Mucosa of rectum (tissue), 2 donors: ENCODE data around the gene MYORG.

ENCODE experiments used
- H3K27ac ChIP-seq, 2 donors: one replicate each; pipeline ENCODE4 v1.7.0; 2013; ENCODE audit warnings: inconsistent platforms in 2 of 2, low read depth in 2 of 2, low read length in 2 of 2
- H3K27me3 ChIP-seq, 2 donors: one replicate each; pipeline ENCODE4 v1.7.0; 2013; ENCODE audit warnings: low read length in 2 of 2; ENCODE audit not compliant: control insufficient read depth in 2 of 2, insufficient read depth in 2 of 2
- H3K36me3 ChIP-seq, 2 donors: one replicate each; pipeline ENCODE4 v1.7.0; 2013; ENCODE audit warnings: low read length in 2 of 2; ENCODE audit not compliant: control insufficient read depth in 2 of 2, insufficient read depth in 2 of 2
- H3K4me1 ChIP-seq, 2 donors: one replicate each; pipeline ENCODE4 v1.7.0; 2013; ENCODE audit warnings: low read length in 2 of 2, mild to moderate bottlenecking in 1 of 2; ENCODE audit not compliant: control insufficient read depth in 2 of 2, insufficient read depth in 2 of 2
- H3K4me3 ChIP-seq, 2 donors: one replicate each; pipeline ENCODE4 v1.7.0; 2013; ENCODE audit warnings: low read length in 2 of 2
- H3K9ac ChIP-seq, 2 donors: one replicate each; pipeline ENCODE4 v1.7.0; 2013; ENCODE audit warnings: low read length in 2 of 2, low read depth in 1 of 2, mild to moderate bottlenecking in 1 of 2
- H3K9me3 ChIP-seq, 2 donors: one replicate each; pipeline ENCODE4 v1.7.0; 2013; ENCODE audit warnings: low read length in 2 of 2; ENCODE audit not compliant: control insufficient read depth in 2 of 2
- donor health status: healthy.
- donor health status: Normal muscosa, but diverticular disease.

The MYORG gene

GRCh38 chr9:34334916-34335315, 41.8 kb downstream of the MYORG start:
- Histone ChIP-seq H3K4me1 (peaks cover 0 to 5% of the 10 kb centered on the region in 2 donors), H3K36me3 (peaks cover 9 to 13% of the 10 kb centered on the region in 2 donors), H3K9ac (no peak overlapping the region), H3K27me3 (no peaks in the 10 kb centered on the region), H3K4me3 (no peak overlapping the region), H3K9me3 (no peaks in the 10 kb centered on the region), H3K27ac (no peak overlapping the region)

GRCh38 chr9:34334337-34334824, 42.3 kb downstream of the MYORG start:
- H3K36me3 ChIP-seq, result peaks cover 9 to 10% of the 10 kb centered on the region in 2 donors
- H3K27me3 ChIP-seq, result no peaks in the 10 kb centered on the region
- no peak overlapping the region for H3K9ac ChIP-seq
- H3K4me1 ChIP-seq, result peaks cover 0 to 5% of the 10 kb centered on the region in 2 donors
- H3K27ac ChIP-seq, result no peak overlapping the region
- H3K9me3 ChIP-seq, result no peaks in the 10 kb centered on the region
- no peak overlapping the region for H3K4me3 ChIP-seq

GRCh38 chr9:34333836-34334235, 42.9 kb downstream of the MYORG start:
- no peak overlapping the region for H3K27ac ChIP-seq
- H3K4me3 ChIP-seq, result no peak overlapping the region
- no peaks in the 10 kb centered on the region for H3K9me3 ChIP-seq
- peaks cover 0 to 5% of the 10 kb centered on the region in 2 donors for H3K4me1 ChIP-seq
- peaks cover 4 to 5% of the 10 kb centered on the region in 2 donors for H3K36me3 ChIP-seq
- no peaks in the 10 kb centered on the region for H3K27me3 ChIP-seq
- H3K9ac ChIP-seq, result no peak overlapping the region

- no peak overlapping the region for H3K4me3 ChIP-seq
- no peaks in the 10 kb centered on the region for H3K36me3 ChIP-seq
- no peaks in the 10 kb centered on the region for H3K9me3 ChIP-seq
- H3K27ac ChIP-seq, result no peak overlapping the region
- H3K4me1 ChIP-seq, result peaks cover 0 to 7% of the 10 kb centered on the region in 2 donors
- no peaks in the 10 kb centered on the region for H3K27me3 ChIP-seq
- H3K9ac ChIP-seq, result no peak overlapping the region
These were observed 44.4 kb downstream of the MYORG start for GRCh38 chr9:34332076-34332964.

GRCh38 chr9:34331196-34331595, 45.5 kb downstream of the MYORG start:
- Histone ChIP-seq H3K36me3 (no peaks in the 10 kb centered on the region), H3K27ac (no peak overlapping the region), H3K9me3 (no peaks in the 10 kb centered on the region), H3K4me1 (peaks cover 0 to 7% of the 10 kb centered on the region in 2 donors), H3K4me3 (no peak overlapping the region), H3K27me3 (no peaks in the 10 kb centered on the region), H3K9ac (no peak overlapping the region)

GRCh38 chr9:34328987-34329832, 47.5 kb downstream of the MYORG start, which contains the start of the genes KIF24 and NUDT2:
Gene KIF24, minus strand, starts transcription at chr9:34329268. Its CDS starts 17,922 bp downstream, at chr9:34311346.
Gene NUDT2, plus strand, starts transcription at chr9:34329569. Its CDS starts 9,471 bp downstream, at chr9:34339040.
- no peaks in the 10 kb centered on the region for H3K27me3 ChIP-seq
- H3K4me3 ChIP-seq, result peak within 1 kb of the TSS; percentile 99
- peak within 1 kb of the TSS; percentile 99 for H3K9ac ChIP-seq
- H3K9me3 ChIP-seq, result no peaks in the 10 kb centered on the region
- H3K4me1 ChIP-seq, result peaks cover 0 to 7% of the 10 kb centered on the region in 2 donors
- peak within 1 kb of the TSS; percentile 98 to 99 for H3K27ac ChIP-seq
- no peaks in the 10 kb centered on the region for H3K36me3 ChIP-seq

GRCh38 chr9:34328500-34328986, 48.2 kb downstream of the MYORG start:
- Histone ChIP-seq H3K27me3 (no peaks in the 10 kb centered on the region), H3K27ac (peak overlapping the region; percentile 17 to 61), H3K9ac (peak overlapping the region; percentile 52 to 71), H3K4me1 (peaks cover 0 to 7% of the 10 kb centered on the region in 2 donors), H3K36me3 (no peaks in the 10 kb centered on the region), H3K4me3 (peak overlapping the region; percentile 81 to 95), H3K9me3 (no peaks in the 10 kb centered on the region)

- no peaks in the 10 kb centered on the region for H3K36me3 ChIP-seq
- H3K4me3 ChIP-seq, result no peak overlapping the region
- no peaks in the 10 kb centered on the region for H3K9me3 ChIP-seq
- no peak overlapping the region for H3K27ac ChIP-seq
- no peaks in the 10 kb centered on the region for H3K27me3 ChIP-seq
- no peak overlapping the region for H3K9ac ChIP-seq
- H3K4me1 ChIP-seq, result peaks cover 0 to 7% of the 10 kb centered on the region in 2 donors
These were observed 50.0 kb downstream of the MYORG start for GRCh38 chr9:34326690-34327089.

GRCh38 chr9:34322899-34323591, 53.7 kb downstream of the MYORG start:
- Histone ChIP-seq H3K27ac (no peak overlapping the region), H3K36me3 (no peaks in the 10 kb centered on the region)

More at GRCh38 chr9:34322899-34323591, 53.7 kb downstream of the MYORG start:
- Histone ChIP-seq H3K9me3 (no peaks in the 10 kb centered on the region), H3K4me3 (no peak overlapping the region), H3K27me3 (no peaks in the 10 kb centered on the region), H3K9ac (no peak overlapping the region), H3K4me1 (no peaks in the 10 kb centered on the region)
